Colonic mucosa (tissue), 4 donors: Measurements from ENCODE around the gene DPCD. TPM values are rescaled to one million over a fixed set of nuclear protein-coding genes. Genes with fewer than 3 reads are reported as not detected.

Experiments
- DNase-seq: peaks from one replicate; pipeline ENCODE4 v3.0.0-alpha.2; 2020
- H3K27ac ChIP-seq: fragments of 200-600 bp; one replicate; pipeline ENCODE4 v1.8.0; 2021
- H3K27me3 ChIP-seq: fragments of 200-600 bp; one replicate; pipeline ENCODE4 v1.8.0; 2021
- H3K36me3 ChIP-seq: fragments of 200-600 bp; one replicate; pipeline ENCODE4 v1.8.0; 2021
- H3K4me1 ChIP-seq: fragments of 200-600 bp; one replicate; pipeline ENCODE4 v1.8.0; 2021; ENCODE audit warnings: mild to moderate bottlenecking
- H3K4me3 ChIP-seq: fragments of 200-600 bp; one replicate; pipeline ENCODE4 v1.8.0; 2021
- H3K9ac ChIP-seq, 2 donors: one replicate each; pipeline ENCODE4 v1.7.0; 2013; ENCODE audit warnings: control low read depth in 2 of 2, low read depth in 2 of 2, low read length in 2 of 2
- H3K9me3 ChIP-seq: fragments of 200-600 bp; one replicate; pipeline ENCODE4 v1.8.0; 2021
- CTCF ChIP-seq: fragments of 200-600 bp; IDR thresholded peaks from one replicate; pipeline ENCODE4 v1.8.0; 2022; ENCODE audit warnings: antibody characterized with exemption, mild to moderate bottlenecking
- intact Hi-C: fragments of 100-400 bp; cut with DNase I; formaldehyde crosslinking; loops from one replicate; pipeline ENCODE4 v1.14.1; 2022
- total RNA-seq, 2 donors: library from RNA; stranded (reverse); fragmentation: NEBNext Ultra II Directional in 1 of 2; extraction: Animal tissue kit (Norgen Biotek cat#: 25700) in 1 of 2; gene quantifications; one replicate each; pipeline ENCODE4 v1.2.1, GENCODE V29; 2021
- donor health status: healthy.
- donor health status: DM: no; HTN: no; CAD: no.
- donor health status: DM: no; HTN: no; CAD: no.

Gene DPCD
- total RNA-seq, 2 donors from 2014 or later = 19.2 to 19.4 TPM

- Histone ChIP-seq H3K36me3 (no peaks in the 10 kb centered on the region), H3K9me3 (no peaks in the 10 kb centered on the region), H3K27me3 (peaks cover 41% of the 10 kb centered on the region), H3K27ac (no peak overlapping the region), H3K9ac (no peak overlapping the region), H3K4me3 (no peak overlapping the region), H3K4me1 (peaks cover 1% of the 10 kb centered on the region)
- intact Hi-C loops = loop anchor here (10.0 kb wide), 1 partner anchor 120 kb away; no protein-coding TSS in a partner anchor
- TF ChIP-seq CTCF = no peak
- DNase-seq = peak; percentile 3
Measured at GRCh38 chr10:101564490-101564991, 23.6 kb upstream of the DPCD start.

GRCh38 chr10:101565370-101565900 lies 22.7 kb upstream of the DPCD start:
- no peak for TF ChIP-seq CTCF
- intact Hi-C loops = loop anchor here (10.0 kb wide), 1 partner anchor 121 kb away; no protein-coding TSS in a partner anchor
- peak; percentile 8 for DNase-seq

GRCh38 chr10:101565936-101566332 lies 22.2 kb upstream of the DPCD start:
- peaks cover 10% of the 10 kb centered on the region for H3K4me1 ChIP-seq
- no peak overlapping the region for H3K27ac ChIP-seq
- TF ChIP-seq CTCF = no peak
- no peak overlapping the region for H3K9ac ChIP-seq
- H3K9me3 ChIP-seq = no peaks in the 10 kb centered on the region
- H3K4me3 ChIP-seq = no peak overlapping the region
- H3K27me3 ChIP-seq = peaks cover 45% of the 10 kb centered on the region
- no peaks in the 10 kb centered on the region for H3K36me3 ChIP-seq
- DNase-seq = peak; percentile 9
- intact Hi-C loops = loop anchor here (10.0 kb wide), 1 partner anchor 121 kb away; no protein-coding TSS in a partner anchor

More at GRCh38 chr10:101565370-101565900, 22.7 kb upstream of the DPCD start:
- Histone ChIP-seq H3K27ac (no peak overlapping the region), H3K9ac (no peak overlapping the region), H3K36me3 (no peaks in the 10 kb centered on the region), H3K9me3 (no peaks in the 10 kb centered on the region), H3K27me3 (peaks cover 45% of the 10 kb centered on the region), H3K4me3 (no peak overlapping the region), H3K4me1 (peaks cover 6% of the 10 kb centered on the region)

GRCh38 chr10:101566333-101567164 lies 21.6 kb upstream of the DPCD start:
- Histone ChIP-seq H3K9ac (no peak overlapping the region), H3K27ac (no peak overlapping the region), H3K4me1 (peaks cover 10% of the 10 kb centered on the region), H3K36me3 (no peaks in the 10 kb centered on the region), H3K27me3 (peaks cover 45% of the 10 kb centered on the region), H3K4me3 (no peak overlapping the region), H3K9me3 (no peaks in the 10 kb centered on the region)
- TF ChIP-seq CTCF = no peak
- intact Hi-C loops = loop anchor here (10.0 kb wide), 1 partner anchor 122 kb away; no protein-coding TSS in a partner anchor
- DNase-seq = no peak

GRCh38 chr10:101567165-101568006 lies 20.7 kb upstream of the DPCD start:
- H3K9me3 ChIP-seq = no peaks in the 10 kb centered on the region
- peaks cover 10% of the 10 kb centered on the region for H3K4me1 ChIP-seq
- peaks cover 45% of the 10 kb centered on the region for H3K27me3 ChIP-seq
- H3K9ac ChIP-seq = no peak overlapping the region
- DNase-seq = no peak
- no peak for TF ChIP-seq CTCF
- no peak overlapping the region for H3K27ac ChIP-seq
- H3K4me3 ChIP-seq = no peak overlapping the region
- no peaks in the 10 kb centered on the region for H3K36me3 ChIP-seq
- intact Hi-C loops = loop anchor here (2.0 to 10.0 kb wide), 2 partner anchors 123 to 355 kb away; no protein-coding TSS in a partner anchor
